NCI-H2107 (cell line): ENCODE measurements around the gene SND1.

ENCODE experiments used
- DNase-seq: peaks from one replicate; lab custom pipeline; 2025; lab: John Stamatoyannopoulos, UW

The SND1 gene

DNA sequence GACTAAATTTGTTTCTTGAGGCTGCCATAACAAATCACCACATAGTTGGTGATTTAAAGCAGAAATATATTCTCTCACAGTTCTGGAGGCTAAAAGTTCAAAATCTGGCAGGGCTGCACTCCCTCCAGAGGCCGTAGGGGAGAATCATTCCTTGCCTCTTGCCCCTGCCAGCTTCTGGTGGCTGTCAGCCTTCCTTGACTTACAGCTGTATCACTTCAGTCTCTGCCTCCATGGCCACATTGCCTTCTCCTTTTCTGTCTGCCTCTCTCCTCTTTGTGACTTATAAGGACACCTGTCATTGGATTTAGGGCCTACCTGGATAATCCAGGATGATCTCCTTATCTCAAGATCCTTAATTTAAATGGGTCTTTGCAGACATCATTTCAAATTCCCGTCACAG, 385.1 kb downstream of the SND1 start:
- no peak for DNase-seq

DNA sequence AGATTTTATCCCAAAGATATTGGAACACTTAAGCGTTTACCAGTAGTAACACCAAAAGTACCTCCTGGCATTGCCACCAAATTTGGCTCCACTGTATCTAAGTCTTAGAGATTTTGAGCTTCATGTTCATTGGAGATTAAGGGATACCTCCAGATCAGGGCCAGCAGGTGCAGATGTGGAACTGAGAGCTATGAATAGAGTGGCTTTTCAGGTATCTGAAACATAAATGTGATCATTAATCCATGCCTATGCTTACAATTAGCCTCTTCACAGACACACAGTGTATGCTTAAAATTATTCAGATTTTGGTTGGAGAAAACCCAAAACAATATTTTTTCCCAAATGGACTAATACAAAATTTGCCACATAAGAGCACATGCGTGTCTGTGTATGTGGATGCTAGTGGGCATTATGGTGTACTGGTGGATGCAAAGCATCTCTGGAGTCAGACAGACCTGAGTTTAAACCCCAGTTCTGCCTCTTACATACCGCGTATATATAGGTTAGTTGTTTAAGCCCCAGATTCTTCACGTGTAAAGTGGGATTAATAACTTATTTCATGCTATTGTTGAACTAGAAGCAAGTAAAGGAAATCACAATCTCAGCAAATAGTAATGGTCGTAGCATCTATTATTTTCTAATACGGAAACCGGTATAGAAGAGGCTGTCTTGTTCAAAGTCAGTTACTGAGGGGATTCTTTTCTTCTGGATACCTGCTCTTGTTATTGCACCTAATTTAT, 386.1 kb downstream of the SND1 start:
- no peak for DNase-seq

DNA sequence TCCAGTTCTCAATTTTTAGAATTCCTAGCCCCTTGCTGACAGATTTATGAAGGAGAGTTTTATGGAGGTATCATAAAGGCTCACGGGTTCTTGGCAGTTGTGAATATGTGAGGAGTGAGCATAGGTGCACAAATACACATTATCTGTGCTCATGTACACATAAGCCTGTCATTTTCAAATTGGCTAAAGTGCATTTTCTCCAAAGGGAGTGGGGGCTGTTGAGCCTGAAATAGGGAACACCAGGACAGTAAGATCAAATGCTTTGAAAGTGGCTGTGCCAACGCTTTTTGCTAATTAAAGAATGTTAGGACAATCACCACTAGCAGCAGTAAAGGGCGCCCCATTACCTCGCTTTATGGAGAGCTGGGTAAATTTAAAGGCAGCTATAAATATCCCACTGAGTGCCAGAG, 387.6 kb downstream of the SND1 start:
- no peak for DNase-seq

DNA sequence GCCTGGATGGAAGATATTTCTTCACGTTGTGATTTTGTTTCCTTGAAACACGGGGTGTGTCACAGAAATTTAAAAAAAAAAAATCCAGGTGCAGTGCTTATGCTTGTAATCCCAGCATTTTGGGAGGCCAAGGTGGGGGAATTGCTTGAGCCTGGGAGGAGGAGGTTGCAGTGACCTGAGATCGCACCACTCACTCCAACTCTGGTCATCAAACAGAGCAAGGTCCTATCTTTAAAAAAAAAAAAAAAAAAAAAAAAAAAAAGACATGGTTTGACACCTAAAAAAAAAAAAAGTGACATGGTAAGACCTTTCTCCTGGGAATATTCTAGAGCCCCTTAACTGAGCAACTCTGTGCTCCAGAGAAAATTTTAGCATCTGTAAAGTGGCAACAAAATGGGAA, 388.2 kb downstream of the SND1 start:
- no peak for DNase-seq

DNA sequence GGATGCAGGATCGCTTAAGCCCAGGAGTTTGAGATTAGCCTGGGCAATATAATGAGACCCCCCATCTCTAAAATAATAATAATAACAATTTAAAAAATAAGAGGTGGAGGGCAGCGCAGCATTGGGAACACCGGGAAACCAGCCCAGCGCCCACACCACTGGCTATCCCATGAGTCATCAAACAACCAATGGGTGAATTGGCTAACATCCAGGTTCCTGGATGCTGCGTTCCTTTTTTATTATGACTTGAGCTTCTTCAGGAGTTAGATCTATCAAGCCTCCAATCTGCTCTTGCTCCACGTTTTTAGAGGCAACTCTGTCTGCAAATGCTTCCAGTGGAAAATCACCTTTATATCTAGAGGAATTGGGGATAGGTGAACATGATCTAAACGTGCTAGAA, 389.2 kb downstream of the SND1 start:
- no peak for DNase-seq

DNA sequence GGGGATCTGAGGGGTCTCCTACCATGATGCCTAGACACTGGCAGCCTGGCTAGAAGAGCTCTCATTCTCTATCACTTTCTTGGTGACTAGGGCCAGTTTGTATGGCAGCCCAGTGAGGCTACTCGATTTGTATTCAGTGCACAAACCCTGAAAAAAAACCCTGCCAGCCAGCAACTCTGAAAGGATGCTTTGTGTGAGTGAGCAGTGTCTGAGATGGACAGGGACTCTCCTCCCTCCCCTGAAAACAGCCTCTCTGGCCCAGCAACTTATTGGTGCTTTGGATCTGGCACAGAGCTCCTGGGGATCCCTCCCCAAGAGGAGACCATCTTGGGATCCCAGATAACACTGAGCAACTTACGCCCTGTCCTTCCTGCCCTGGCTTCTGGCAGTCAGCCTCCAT, 390.0 kb downstream of the SND1 start:
- DNase-seq = no peak

DNA sequence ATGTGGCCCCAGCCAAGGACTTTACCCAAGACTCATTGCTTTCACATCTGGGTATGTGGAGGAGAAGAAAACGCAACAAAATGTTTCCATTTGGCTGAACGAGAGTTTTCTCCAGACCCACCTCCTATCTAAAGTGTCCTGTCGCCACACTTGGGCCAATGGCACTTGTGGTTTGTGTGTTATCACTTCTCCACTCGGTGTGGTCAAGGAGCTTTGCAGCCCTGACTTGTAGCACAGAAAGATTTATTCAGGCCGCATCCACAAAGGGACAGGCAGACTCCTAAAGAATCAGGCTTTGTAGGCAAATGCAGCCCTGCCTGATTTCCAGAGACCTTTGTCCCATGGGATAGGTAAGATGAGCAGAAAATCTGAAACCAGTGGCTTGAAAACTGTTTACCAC, 392.1 kb downstream of the SND1 start:
- DNase-seq = no peak

DNA sequence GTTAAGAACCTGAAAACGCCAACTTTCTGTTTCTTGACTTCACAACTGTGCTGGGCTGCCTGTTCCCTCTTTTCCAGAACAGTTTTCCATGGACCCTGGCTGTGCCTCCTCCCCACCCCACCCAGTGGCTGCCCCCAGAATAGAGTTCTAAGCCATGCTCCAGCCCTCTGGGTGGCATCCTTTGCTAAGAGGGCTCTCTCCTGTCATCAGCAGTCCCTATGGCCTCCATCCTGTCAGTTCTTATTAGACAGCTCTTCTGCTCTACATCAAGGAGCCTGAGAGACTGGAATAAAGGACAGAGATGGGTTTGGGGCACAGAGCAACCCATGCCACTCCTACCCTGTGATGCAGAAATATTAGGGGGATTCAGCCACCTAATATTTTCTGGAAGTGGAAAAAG, 393.2 kb downstream of the SND1 start:
- no peak for DNase-seq

DNA sequence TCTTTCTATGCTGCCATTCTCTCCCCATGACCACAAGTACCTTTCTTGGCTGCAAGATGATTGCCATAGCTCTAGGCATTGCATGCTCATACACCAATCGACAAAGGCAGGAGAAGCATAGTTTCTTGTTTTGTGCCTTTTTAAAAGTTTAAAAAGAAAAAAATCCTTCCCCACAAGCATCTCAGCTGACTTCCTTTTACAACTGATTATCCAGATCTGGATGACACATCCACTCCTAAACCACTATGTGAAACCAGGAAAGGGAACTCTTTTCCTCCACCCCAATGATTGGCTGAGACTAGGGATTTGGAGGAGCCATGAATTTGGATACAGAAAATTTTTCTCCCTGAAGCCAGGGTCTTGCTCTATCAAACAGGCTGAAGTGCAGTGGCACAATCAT, 393.8 kb downstream of the SND1 start:
- no peak for DNase-seq

DNA sequence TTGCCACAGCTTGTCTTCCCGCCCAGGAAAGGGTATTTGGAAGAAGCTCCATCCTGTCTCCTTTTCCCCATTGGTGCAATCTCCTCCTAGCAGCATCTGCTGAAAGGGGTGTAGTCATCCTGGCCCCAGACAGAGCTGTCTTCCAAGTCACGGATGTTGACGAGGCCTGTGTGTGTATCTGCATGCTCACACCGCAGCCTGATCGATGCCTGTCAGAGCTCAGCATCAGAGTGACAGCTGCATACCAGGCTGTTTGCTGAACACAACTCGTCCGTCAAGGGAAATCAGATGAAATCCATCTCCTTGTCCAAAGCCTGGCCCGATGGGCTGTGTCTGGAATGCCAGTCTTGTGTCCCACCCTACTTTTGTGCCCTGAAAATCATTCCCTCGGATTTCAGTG, 400.4 kb downstream of the SND1 start:
- no peak for DNase-seq

DNA sequence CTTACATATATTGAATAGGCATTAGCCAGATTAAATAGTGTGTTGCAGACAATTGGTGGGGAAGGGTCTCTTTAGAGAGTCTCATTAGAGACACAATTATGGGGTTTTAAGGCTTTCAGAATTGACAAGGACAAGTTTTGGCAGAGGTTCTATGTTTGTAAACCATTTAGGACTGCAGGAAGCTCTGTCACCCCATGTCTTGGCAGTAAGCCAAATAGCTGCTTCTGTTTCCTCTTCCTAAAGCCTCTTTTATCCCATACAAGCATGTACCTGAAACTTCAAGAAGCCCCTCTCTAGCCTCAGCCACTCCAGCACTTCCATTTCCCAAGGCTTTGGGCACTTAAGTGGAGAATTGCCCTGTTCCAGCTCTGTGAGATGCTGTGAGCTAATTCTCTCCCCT, 401.0 kb downstream of the SND1 start:
- no peak for DNase-seq

DNA sequence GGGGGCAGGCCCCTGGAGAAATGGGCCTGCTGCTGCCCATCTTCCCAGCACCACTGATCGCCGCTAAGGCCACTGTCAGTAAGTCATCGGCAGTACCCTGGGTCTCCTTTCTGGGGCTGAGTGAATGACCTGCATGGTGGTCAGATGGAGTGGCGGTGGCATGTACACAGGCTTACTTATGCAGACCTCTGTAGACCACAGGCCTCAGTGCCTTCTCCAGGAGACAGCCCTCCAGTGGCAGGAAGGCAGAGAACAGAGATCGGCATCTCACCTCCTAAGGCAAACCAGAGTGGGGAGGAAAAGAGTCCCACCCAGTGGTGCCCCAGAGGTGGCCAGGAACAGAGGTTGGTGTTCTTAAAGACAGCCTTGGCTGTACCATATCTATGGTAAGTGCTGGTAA, 402.0 kb downstream of the SND1 start:
- DNase-seq = no peak

DNA sequence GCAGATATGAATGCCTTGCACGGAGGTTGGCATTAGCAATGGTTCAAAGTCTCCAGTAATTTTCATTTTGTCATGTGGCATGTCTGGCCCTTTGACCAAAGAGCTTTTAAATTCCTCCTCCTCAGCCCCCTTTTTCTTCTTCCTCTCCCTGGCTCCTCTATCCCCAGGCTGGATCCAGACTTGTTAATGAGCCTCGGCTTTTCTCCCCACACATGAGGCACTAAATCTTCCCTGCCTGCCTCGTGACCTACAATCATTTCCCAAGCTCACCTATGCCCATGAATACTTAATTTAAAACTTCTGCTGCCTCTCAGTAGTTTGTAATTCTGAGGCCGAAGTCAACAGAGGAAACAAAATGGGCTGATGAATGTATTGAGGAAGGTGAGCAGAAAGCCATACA, 402.5 kb downstream of the SND1 start:
- no peak for DNase-seq

DNA sequence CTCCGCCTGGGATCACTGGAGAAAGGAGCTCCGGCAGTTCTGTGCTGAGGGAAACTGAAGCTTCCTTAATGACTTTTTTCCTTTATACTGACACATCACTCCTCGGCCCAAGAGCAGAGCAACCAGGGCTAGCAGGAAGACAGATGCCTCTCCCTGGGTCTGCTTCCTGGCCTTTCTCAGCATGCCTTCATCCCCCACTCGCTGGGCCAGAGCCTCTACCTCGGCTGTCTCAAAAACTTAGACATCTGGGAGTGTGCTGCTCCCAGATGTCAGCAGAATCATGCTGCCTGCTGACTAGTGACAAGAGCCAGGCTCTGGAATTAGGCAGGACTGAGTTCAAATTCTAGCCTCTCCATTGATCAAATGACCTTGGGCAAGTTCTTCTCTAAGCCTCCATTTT, 403.6 kb downstream of the SND1 start:
- no peak for DNase-seq

DNA sequence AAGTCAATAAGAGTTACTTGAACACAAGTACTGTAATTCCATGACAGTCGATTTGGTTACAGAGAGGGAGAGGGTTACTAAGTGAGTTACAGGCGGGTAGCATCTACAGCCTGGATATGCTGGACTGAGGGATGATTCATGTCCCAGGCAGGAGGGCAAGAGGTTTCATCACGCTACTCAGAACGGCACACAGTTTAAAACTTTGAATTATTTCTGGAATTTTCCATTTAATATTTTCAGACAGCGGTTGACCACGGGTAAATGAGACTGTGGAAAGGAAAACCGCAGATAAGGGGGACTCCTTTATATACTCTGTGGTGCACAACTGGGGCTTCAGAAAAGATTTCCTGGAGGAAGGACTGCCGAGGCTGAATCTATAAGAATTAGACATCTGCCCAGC, 404.9 kb downstream of the SND1 start:
- DNase-seq = no peak

DNA sequence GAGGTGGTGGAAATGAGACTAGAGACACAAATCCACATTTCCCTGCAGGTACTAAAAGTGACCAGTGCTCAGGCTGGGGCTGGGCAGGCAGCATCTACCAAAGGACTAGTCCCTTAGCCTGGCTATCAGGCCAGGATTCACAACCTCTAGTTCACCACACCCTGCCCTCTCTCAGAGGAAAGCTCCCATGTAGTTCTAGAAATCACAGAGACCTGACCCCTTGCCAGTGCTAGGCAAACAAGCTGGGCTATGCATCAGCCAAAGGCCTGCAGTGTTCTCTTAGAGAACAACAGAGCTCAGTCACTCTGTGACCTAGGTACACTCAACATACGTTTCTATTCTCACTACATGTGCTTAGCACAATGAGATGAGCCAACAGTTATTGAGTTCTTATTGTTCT, 405.9 kb downstream of the SND1 start:
- no peak for DNase-seq

DNA sequence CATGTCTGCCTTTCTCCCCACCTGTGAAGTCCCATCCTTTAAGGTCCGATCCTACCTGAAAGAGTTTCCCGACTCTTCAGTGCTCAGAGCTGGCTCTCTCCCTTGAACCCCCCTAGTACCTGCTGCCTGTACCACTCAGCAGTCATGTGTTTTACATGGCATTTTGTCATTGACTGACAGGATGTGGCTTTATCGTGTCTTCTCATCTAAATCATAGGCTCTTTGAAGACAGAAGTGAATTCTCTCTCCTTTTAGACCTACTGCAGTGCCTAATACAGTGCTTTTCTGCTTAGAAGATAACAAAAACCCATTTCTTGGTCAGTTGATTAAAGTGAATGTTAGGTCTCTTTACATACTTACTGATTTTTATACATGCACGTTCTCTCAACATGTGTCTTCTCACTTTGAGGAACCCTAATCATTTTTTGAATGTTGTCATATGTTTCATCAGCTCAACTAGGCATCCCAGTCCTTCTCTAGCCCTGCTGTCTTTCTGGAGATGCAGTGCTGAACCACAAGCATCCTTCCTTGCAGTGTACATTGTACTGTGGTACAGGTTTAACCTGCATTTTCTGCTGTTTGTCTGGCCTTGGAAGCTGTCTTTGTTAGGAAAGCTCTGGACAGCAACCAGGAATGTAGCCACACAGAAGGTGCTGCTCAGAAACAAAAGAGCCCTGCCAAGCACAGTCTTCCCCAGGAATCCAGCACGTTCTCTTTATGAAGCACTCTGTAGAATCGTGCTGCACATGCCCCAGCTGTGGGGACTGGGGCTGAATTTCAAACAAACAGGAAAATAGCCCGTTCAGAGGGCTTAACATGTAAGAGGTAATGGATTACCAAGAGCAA, 407.4 kb downstream of the SND1 start:
- no peak for DNase-seq

DNA sequence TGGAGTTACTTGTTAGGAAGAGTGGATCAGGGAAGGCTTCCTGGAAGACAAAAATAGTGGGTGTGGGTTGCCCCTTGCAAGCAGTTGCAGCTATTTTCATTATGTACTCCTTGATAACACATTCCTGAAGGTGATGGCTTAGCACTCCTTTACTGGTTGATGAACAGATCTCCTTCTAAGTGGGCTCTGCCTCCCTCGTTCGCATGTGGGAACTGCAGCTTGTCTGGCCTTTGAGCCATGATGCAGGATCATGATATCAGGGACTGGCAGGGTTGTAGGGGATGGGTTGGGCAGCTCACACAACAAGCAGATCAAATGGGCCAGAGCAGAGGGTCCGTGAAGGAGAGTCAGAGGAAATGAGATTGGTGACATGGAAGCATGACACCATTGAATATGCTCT, 408.0 kb downstream of the SND1 start:
- DNase-seq = no peak

DNA sequence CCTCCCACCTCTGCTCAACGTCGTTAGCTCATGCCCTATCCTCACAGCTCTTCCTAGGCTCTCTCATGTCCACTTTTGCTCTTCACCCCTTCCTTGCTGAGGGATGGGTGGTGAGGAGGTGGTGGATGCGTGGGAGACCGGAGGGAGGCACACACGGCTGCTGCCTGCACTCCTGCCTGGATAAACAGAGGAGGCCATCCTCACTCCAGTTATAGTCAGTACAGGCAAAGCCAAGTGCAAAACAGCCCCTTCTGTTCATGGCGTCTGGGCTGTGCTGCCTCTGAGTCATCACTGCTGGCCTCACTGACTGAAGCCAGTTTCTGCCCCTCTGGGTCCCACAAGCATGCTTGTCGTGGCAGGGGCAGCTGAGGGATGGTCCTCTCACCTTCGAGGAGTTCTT, 411.1 kb downstream of the SND1 start:
- no peak for DNase-seq

DNA sequence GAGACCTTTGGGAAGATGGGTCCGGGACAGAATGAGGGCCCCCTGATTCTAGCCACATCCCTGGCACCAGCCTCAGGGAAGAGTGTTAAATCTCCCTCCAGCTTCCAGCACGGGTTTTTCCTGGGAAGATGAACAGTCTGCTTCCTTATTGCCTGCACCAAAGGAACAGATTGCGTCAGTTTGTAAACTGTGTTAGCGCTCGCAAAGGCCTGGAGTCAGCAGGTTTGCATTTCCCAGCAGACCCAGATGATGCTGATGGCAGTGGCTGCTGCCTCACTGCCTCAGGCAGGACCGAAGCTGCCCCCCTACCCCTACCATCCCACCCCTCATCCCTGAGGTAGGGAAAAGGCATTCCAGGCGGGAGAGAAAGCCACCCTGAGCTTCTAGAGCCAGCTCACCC, 413.9 kb downstream of the SND1 start:
- DNase-seq = no peak

DNA sequence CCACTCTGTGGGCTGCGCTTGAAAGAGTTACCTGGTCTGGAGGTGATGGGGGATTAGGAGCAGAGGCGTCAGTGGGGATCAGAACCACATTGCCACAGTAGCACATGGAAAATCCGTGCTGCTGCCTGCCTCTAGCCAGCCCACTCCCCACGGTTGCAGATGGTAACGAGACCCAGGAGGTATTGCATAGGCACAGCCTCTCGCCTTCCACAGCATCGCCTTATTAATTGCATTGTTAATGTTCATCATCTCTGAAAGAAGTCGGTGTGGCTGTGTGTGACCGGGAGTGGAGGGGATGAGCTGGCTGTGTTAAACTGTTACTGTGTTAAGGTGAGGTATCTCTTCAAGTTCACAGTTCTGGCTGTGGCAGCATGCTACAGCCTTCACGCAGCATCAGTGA, 414.4 kb downstream of the SND1 start:
- no peak for DNase-seq

DNA sequence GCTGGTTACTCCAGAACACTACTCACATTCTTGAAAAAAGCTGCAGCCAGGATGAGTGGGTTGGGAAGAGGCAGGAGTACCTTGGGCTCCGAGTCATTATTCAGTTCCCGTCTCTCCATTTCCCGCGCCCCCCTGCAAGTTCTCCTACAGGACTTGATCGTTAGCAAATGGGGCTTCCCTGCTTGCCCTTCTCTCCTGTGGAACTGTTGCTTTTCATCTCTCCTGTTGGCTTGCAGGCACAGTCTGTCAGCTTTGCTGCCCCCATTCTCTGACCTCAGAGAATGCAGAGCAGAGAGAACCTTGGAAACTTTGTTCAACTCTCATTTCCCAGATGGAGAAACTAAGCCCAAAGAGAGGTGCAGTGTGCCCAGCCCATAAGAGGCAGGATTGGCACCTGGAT, 414.9 kb downstream of the SND1 start:
- no peak for DNase-seq

DNA sequence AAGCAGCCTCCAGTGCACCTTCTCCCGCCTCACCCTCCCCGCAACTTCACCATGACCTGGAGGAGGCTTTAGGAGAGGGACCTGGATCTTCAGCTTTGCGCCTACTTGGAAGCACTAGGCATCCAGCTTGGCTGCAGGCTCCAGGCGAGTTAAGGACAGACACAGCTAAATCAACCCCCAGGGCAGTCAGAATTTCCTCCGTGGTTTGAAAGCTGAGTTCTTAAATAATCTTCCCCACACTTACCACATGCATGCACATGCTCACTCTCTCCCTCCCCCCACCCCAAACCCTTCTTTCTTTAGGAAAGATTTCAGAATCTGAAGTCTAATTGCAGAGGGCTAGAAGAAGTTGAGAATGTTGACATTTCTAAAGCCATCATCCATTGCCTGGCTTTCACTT, 416.0 kb downstream of the SND1 start:
- DNase-seq = no peak

DNA sequence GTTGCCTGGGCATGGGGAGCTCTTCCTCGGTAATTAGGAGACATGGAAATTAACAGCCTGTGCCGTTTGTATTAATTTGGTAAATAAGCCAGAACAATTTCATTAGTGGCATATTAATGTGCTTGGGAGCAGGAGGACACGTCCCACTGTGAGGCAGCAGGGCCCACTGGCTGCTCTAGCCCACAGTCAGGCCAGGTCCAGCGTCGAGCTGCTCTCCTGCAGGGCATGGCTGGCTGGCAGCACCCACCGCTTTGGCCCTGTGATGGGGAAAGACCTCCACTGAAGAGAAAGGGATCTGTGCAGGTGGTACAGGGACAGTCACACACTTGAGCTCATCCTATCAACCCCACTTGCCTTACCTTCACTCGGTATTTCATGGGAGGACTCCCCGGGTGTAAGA, 416.8 kb downstream of the SND1 start:
- DNase-seq = no peak
